Astrocyte (in vitro differentiated cells and primary cell): ENCODE measurements around the gene MRPL40.

Experiments used
- EZH2 ChIP-seq: IDR thresholded peaks from 2 replicates; pipeline ENCODE4 v1.6.1; 2012; ENCODE audit warnings: mild to moderate bottlenecking, low read length, inconsistent platforms; ENCODE audit not compliant: insufficient read depth
- TF ChIP-seq, protein P1 (sequence below): IDR thresholded peaks from 2 replicates; pipeline ENCODE4 v1.5.1; 2011; ENCODE audit warnings: low read depth, mild to moderate bottlenecking, inconsistent platforms, low read length, moderate library complexity; ENCODE audit not compliant: insufficient read depth

DNA sequence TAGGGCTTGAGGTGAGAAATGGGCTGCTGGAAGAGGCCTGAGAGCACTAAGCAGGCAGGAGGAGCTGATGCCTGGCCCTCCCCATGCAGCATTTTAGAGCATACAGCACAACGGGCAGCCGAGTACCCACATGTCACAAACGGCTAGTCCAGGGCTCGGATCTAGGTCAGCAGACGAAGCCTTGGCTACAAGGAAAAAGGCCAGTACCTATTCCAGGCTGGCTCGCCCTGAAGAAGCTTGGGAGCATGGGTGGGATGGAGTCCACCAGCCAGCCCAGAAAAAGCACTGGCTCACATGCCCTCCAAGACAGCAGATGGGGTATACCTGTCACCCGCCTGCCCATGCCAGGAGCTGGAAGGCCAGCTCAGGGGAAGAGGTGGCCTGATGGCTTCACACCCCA is 37.1 kb downstream of the MRPL40 start:
- TF ChIP-seq, protein P1, sequence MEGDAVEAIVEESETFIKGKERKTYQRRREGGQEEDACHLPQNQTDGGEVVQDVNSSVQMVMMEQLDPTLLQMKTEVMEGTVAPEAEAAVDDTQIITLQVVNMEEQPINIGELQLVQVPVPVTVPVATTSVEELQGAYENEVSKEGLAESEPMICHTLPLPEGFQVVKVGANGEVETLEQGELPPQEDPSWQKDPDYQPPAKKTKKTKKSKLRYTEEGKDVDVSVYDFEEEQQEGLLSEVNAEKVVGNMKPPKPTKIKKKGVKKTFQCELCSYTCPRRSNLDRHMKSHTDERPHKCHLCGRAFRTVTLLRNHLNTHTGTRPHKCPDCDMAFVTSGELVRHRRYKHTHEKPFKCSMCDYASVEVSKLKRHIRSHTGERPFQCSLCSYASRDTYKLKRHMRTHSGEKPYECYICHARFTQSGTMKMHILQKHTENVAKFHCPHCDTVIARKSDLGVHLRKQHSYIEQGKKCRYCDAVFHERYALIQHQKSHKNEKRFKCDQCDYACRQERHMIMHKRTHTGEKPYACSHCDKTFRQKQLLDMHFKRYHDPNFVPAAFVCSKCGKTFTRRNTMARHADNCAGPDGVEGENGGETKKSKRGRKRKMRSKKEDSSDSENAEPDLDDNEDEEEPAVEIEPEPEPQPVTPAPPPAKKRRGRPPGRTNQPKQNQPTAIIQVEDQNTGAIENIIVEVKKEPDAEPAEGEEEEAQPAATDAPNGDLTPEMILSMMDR = no peak
- TF ChIP-seq EZH2 = no peak
